Left renal cortex interstitium (tissue), 4 donors: ENCODE measurements around the gene KLHDC1. TPM values are rescaled to one million over a fixed set of nuclear protein-coding genes. Genes with fewer than 3 reads are reported as not detected.
"Not testable (repeated sequence)": the region's sequence is repeated elsewhere in the genome, so short reads cannot be mapped to it uniquely, and the experiment has no call there.

Experiments used
- DNase-seq, 4 donors: peaks; one replicate each; pipeline ENCODE4 v3.0.0-alpha.2; 2013; ENCODE audit warnings: low read depth in 4 of 4, low spot score in 2 of 4, missing footprints in 1 of 4
- polyA plus RNA-seq, 4 donors: library from polyadenylated mRNA; unstranded; fragments of 120-200 nt; gene quantifications; one replicate each; pipeline ENCODE4 v1.2.1, GENCODE V29; 2013; ENCODE audit not compliant: insufficient read length in 4 of 4

KLHDC1 gene
- polyA plus RNA-seq, 4 donors, result 4.9 to 8.2 (median 6.1) TPM

DNA sequence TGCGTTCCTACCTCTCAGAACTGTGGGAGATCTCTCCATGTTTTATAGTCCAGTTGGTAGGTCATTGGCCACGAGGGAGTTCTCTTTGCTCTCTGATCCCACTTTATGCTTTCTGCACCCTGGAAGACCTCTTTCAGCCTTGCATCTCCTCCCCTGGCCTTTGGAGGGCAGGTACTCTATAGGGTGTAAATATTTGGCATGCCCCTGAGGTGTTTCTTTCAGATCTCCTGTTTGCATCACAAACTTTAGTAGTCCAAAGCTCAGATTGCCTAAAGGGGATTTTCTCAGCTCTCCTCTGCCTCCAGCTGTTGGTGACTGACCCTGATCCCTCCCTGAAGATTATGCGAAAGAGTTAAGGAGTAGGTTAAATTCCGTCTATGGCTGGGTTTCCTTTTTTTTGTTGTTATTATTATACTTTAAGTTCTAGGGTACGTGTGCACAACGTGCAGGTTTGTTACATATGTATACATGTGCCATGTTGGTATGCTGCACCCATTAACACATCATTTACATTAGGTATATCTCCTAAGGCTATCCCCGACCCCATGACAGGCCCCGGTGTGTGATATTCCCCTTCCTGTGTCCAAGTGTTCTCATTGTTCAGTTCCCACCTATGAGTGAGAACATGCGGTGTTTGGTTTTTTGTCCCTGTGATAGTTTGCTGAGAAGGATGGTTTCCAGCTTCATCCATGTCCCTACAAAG is 29.0 kb downstream of the KLHDC1 start:
- not testable (repeated sequence) for DNase-seq

DNA sequence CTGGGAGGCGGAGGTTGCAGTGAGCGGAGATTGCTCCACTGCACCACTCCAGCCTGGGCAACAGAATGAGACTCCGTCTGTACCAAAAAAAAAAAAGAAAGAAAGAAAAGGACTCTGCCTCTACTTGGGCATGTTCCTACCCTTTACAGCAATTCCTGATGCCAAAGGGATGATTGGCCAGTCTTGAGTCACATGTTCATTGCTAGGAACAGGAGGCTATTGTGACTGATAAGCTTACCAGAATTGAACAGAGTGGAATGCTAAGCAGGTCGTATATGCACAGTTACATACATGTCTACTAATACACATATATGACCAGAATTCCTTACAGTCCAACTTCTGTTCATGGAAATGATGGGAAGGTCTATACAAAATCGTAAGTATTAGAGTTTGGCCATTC is 34.3 kb downstream of the KLHDC1 start:
- DNase-seq, result no peak

DNA sequence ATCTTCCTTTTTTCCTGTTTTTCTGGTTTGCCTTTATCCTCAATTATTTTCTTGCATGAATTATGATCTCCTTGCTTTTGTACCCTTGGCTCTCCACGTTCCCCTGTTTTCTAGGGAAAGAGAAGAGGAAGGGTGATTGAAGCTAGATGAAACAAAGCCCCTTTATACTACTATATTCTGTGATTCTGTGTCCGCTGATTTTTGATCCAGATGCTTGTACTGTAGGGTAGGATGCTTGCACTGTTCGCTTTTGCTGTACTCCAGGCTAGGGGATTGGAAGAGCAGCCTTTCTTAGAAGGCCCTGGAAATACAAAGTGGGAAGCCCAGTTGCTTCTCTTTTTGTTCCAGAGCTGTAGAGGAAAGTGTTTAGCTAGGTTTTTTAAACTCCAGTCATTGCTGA is 40.0 kb downstream of the KLHDC1 start:
- DNase-seq, result no peak

GRCh38 chr14:49733836-49734235 is 40.9 kb downstream of the KLHDC1 start:
- DNase-seq, result no peak

GRCh38 chr14:49735669-49736068 is 42.7 kb downstream of the KLHDC1 start:
- DNase-seq, result not testable (repeated sequence)

DNA sequence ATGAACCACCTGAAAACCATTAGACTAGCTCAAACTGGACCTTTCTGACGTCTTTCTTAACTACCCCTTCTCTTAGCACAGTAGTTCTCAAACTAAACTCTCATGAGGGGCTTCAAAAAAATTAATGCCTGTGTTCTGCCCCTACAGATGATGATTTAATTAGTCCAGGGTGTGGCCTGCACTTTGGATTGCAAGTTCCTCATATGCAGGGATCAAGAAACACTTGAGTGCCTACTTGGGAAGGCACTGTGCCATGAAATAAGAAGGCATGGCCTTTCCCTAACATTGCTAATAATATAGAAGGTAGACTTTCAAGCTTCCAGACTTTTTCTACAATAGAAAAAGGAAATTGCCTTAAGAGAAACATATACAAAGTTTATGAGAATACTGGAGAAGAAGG is 52.3 kb downstream of the KLHDC1 start:
- no peak for DNase-seq

DNA sequence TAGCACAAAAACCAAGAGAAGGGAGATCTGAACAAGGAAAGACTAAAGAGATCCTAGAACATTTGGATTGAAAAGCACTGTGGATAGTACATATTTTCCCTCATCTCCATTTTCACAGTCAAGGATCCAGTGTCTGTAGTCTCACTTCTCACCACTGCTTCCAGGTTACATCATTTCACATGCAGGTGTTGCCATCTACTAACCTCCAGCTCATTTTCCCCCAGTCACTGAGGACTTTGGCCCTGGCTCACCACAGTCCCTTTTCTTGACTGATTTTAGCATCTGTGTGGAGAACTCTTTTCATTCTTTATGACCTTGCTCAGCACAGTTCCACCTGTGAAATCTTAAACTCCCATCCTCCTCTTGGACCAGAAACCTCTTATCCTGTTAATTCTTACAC is 53.6 kb downstream of the KLHDC1 start:
- not testable (repeated sequence) for DNase-seq

- DNase-seq, result no peak
Observed at GRCh38 chr14:49754570-49755097, 61.7 kb downstream of the KLHDC1 start.

DNA sequence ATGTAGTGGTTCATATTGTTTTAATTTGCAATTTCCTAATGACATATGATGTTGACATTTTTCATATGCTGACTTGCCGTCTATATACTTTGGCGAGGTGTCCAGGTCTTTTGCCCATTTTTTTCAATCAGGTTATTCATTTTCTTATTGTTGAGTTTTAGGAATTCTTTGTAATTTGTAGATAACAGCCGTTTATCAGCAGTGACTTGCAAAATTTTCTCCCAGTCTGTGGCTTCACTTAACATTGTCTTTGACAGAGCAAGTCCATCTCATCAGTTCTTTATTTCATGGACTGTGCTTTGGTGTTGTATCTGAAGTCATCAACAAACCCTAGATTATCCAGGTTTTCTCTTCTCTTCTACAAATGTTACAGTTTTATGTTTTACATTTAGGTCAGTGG is 62.5 kb downstream of the KLHDC1 start:
- DNase-seq, result no peak

GRCh38 chr14:49761839-49762551 is 69.1 kb downstream of the KLHDC1 start:
- DNase-seq, result no peak

- DNase-seq, result peak in 2 of 4 donors; percentile 13 to 43
Observed at GRCh38 chr14:49766839-49767238, 73.9 kb downstream of the KLHDC1 start.

DNA sequence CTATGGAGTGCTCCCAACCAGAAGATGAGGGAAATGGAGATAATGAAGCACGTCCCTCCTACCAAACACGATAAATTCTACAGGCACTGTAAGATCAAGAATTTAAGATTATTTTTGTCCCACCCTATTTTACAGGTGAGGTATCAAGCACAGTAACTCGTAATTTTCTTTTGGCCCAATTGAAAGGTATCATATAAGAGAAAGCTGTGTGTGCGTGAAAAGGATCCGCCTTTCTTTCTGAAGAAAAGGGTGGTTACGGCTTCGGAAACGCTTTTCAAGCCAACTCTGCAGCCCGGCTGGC is 74.3 kb downstream of the KLHDC1 start:
- no peak for DNase-seq

DNA sequence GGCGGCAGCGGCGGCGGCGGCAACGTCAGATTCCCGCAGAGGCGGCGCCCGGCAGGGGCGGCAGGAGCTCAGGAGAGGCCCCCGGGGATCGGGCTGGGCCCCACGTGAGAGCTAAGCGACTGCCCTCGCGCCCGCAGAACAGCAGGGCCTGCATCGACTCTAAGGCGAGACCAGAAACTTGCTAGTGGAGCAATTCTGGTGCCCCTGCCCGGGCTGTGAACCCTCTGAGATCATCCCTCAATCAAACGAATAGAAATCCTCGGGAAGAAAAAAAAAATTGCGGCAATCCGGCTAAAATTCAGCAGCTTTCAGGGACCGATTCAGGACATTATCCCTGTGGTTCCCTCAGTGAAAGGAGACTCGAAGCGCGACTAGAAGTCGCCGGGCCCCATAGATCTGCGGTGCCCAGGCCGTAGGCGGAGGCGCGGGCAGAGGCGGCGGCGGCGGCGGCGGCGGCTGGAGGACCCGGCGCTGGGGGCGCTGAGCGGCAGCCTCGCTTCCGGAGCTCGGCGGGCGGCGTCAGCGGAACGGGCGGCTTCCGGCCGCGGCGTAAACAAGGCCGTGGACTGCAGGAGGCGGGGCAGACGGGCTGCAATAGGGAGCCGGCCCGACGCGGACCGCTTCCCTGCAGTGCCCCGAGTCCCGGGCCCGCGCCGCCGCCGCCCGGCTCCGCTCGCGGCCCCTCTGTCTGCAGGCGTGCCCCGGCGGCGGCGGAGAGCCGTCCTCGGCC is 74.8 kb downstream of the KLHDC1 start, which contains the start of gene KLHDC2:
Gene KLHDC2, plus strand, starts transcription at position 583 of the 730 bp plus-strand sequence. CDS start 316 bp downstream, outside the sequence.
- DNase-seq, result peak; percentile 66 to 79 (median 76)

GRCh38 chr14:49768301-49769121 is 75.6 kb downstream of the KLHDC1 start:
- peak; percentile 41 to 54 (median 44) for DNase-seq

- DNase-seq, result peak in 1 of 4 donors; percentile 2
Observed at GRCh38 chr14:49769171-49769570, 76.3 kb downstream of the KLHDC1 start.

- DNase-seq, result peak in 1 of 4 donors; percentile 3
Observed at GRCh38 chr14:49769581-49770211, 76.8 kb downstream of the KLHDC1 start.

DNA sequence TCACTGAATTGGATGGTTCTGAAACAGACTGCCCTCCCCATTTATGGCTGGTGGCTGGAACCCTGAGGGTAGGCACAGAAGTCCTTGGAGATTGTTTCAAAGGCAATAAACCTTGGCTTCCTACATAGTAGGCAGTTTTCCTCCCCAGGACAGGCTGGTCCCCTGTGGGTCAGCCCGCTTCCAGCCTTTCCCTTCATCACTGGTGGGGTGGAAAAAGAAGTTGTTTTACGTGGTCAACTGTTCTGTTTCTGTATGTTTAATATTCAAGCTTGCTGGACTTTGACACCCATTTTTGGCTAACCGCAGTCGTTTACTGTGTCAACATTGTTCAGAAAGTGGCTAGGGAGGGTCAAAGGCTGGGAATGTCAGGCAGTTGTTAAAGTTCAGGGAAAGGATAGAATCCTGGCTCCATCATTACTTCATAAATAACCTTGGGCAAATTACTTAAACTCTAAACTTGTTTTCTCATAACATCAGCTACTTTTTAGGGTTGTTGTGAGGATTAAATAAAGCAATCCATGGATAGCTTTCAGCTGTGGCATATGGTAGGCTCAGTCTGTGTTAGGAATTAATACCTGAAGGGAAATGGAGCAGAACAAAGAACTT is 77.4 kb downstream of the KLHDC1 start:
- DNase-seq, result peak; percentile 19 to 46 (median 29)

- DNase-seq, result not testable (repeated sequence)
Observed at GRCh38 chr14:49771691-49772090, 78.8 kb downstream of the KLHDC1 start.

GRCh38 chr14:49774106-49774505 is 81.2 kb downstream of the KLHDC1 start:
- no peak for DNase-seq
